Measurements from ENCODE around the gene ALDH1A1.

- no peak for TF ChIP-seq POLR2A (IDR thresholded peaks at IDR 0.05; ENCODE audit: extremely low read depth, insufficient read length)
- TF ChIP-seq, protein P1, sequence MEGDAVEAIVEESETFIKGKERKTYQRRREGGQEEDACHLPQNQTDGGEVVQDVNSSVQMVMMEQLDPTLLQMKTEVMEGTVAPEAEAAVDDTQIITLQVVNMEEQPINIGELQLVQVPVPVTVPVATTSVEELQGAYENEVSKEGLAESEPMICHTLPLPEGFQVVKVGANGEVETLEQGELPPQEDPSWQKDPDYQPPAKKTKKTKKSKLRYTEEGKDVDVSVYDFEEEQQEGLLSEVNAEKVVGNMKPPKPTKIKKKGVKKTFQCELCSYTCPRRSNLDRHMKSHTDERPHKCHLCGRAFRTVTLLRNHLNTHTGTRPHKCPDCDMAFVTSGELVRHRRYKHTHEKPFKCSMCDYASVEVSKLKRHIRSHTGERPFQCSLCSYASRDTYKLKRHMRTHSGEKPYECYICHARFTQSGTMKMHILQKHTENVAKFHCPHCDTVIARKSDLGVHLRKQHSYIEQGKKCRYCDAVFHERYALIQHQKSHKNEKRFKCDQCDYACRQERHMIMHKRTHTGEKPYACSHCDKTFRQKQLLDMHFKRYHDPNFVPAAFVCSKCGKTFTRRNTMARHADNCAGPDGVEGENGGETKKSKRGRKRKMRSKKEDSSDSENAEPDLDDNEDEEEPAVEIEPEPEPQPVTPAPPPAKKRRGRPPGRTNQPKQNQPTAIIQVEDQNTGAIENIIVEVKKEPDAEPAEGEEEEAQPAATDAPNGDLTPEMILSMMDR (IDR thresholded peaks at IDR 0.05; ENCODE audit: low read depth, low read length): no peak
Observed at GRCh38 chr9:72882117-72882775, 70.6 kb downstream of the ALDH1A1 start.

All from NB4 (cell line).